SK-N-SH (cell line): Measurements from ENCODE around the gene HABP4. TPM values are rescaled to one million over a fixed set of nuclear protein-coding genes. Genes with fewer than 3 reads are reported as not detected.

Experiments
- CTCF ChIA-PET: fragments of 300-600, 350-600 bp; formaldehyde crosslinking; extraction: SDS; loops from one replicate; lab custom pipeline; 2021; lab: Yijun Ruan, JAX
- POLR2A ChIA-PET: fragments of 350-600 bp; sonication (Branson Sonifier 250); formaldehyde crosslinking; extraction: SDS; loops from one replicate; lab custom pipeline; 2020; ENCODE audit warnings: antibody characterized with exemption, inconsistent platforms; lab: Yijun Ruan, JAX
- DNase-seq: peaks from one replicate; pipeline ENCODE4 v3.0.0; 2012
- H2AFZ ChIP-seq: fragments of 200-600 bp; sonication (generic); 2 replicates; pipeline ENCODE4 v1.8.1; 2016; ENCODE audit warnings: antibody characterized with exemption, mild to moderate bottlenecking, low read depth
- H3F3A ChIP-seq: fragments of 200-600 bp; sonication (generic); replicated peaks from 2 replicates; pipeline ENCODE3; 2016; ENCODE audit warnings: antibody characterized with exemption, mild to moderate bottlenecking; ENCODE audit not compliant: insufficient read depth
- H3K27ac ChIP-seq, 2 experiments: fragments of 200-500 bp in 1 of 2; fragments of 200-600 bp in 1 of 2; sonication (Bioruptor generic) in 1 of 2; sonication (generic), shearing (Covaris generic) in 1 of 2; 2 replicates each; pipeline versions ENCODE4 v1.5.1 to v1.6.1; 2014 to 2016; ENCODE audit warnings: low read depth in 2 of 2, inconsistent platforms in 1 of 2, low read length in 1 of 2, mild to moderate bottlenecking in 1 of 2, mixed read lengths in 1 of 2
- H3K27me3 ChIP-seq: fragments of 200-600 bp; sonication (generic), shearing (Covaris generic); 2 replicates; pipeline ENCODE4 v1.6.1; 2016; ENCODE audit warnings: mixed run types; ENCODE audit not compliant: insufficient read depth
- H3K36me3 ChIP-seq, 2 experiments: fragments of 200-500 bp in 1 of 2; fragments of 200-600 bp in 1 of 2; sonication (Bioruptor generic) in 1 of 2; sonication (generic) in 1 of 2; replicated peaks in 1 of 2; 2 replicates each; pipeline versions ENCODE3 to v1.5.1; 2014 to 2016; ENCODE audit warnings: low read length in 1 of 2, mild to moderate bottlenecking in 1 of 2; ENCODE audit not compliant: insufficient read depth in 2 of 2, control insufficient read depth in 1 of 2
- H3K4me1 ChIP-seq, 2 experiments: fragments of 200-500 bp in 1 of 2; fragments of 200-600 bp in 1 of 2; sonication (Bioruptor generic) in 1 of 2; sonication (generic), shearing (Covaris generic) in 1 of 2; 2 replicates each; pipeline versions ENCODE4 v1.5.1 to v1.6.1; 2014 to 2016; ENCODE audit warnings: low read depth in 1 of 2, low read length in 1 of 2, mixed run types in 1 of 2; ENCODE audit not compliant: insufficient read depth in 2 of 2, control insufficient read depth in 1 of 2
- H3K4me2 ChIP-seq: fragments of 200-600 bp; sonication (generic), shearing (Covaris generic); 2 replicates; pipeline ENCODE4 v1.6.1; 2017; ENCODE audit warnings: mixed run types
- H3K4me3 ChIP-seq, 2 experiments: fragments of 200-500 bp in 1 of 2; fragments of 200-600 bp in 1 of 2; sonication (Bioruptor generic) in 1 of 2; sonication (generic), shearing (Covaris generic) in 1 of 2; 2 replicates each; pipeline versions ENCODE4 v1.5.1 to v1.8.1; 2014 to 2016; ENCODE audit warnings: low read depth in 2 of 2, inconsistent platforms in 1 of 2, low read length in 1 of 2, mild to moderate bottlenecking in 1 of 2, mixed read lengths in 1 of 2, moderate library complexity in 1 of 2
- H3K79me2 ChIP-seq: fragments of 200-600 bp; sonication (generic); 2 replicates; pipeline ENCODE4 v1.8.1; 2017; ENCODE audit warnings: mild to moderate bottlenecking; ENCODE audit not compliant: insufficient read depth
- H3K9ac ChIP-seq: fragments of 200-600 bp; sonication (generic); 2 replicates; pipeline ENCODE4 v1.6.1; 2017; ENCODE audit warnings: mixed run types
- H3K9me2 ChIP-seq: fragments of 200-600 bp; sonication (generic); 2 replicates; pipeline ENCODE4 v1.6.1; 2017; ENCODE audit warnings: mixed run types
- H3K9me3 ChIP-seq: fragments of 200-600 bp; sonication (generic); 2 replicates; pipeline ENCODE4 v1.6.1; 2017; ENCODE audit warnings: mixed run types, mild to moderate bottlenecking, moderate library complexity
- H4K20me1 ChIP-seq: fragments of 200-600 bp; sonication (generic); 2 replicates; pipeline ENCODE4 v1.6.1; 2017; ENCODE audit warnings: mild to moderate bottlenecking, mixed run types; ENCODE audit not compliant: insufficient read depth
- EZH2phosphoT487 ChIP-seq: fragments of 200-600 bp; sonication (generic); IDR thresholded peaks from 2 replicates; pipeline ENCODE4 v1.6.1; 2017; ENCODE audit warnings: low read depth, mixed run types, mild to moderate bottlenecking, antibody characterized with exemption, moderate library complexity, borderline replicate concordance
- FOXJ3 ChIP-seq: sonication (generic); formaldehyde crosslinking; IDR thresholded peaks from 2 replicates; pipeline ENCODE4 v1.5.1; 2020; ENCODE audit warnings: mild to moderate bottlenecking, missing genetic modification reagents
- FOXM1 ChIP-seq: IDR thresholded peaks from 2 replicates; pipeline ENCODE4 v1.4.0; 2012; ENCODE audit warnings: low read depth, mild to moderate bottlenecking
- GATA2 ChIP-seq: sonication (generic); formaldehyde crosslinking; IDR thresholded peaks from 2 replicates; pipeline ENCODE4 v1.5.0; 2020; ENCODE audit warnings: mild to moderate bottlenecking, missing genetic modification reagents
- IRF3 ChIP-seq: fragments of 150-350 bp; IDR thresholded peaks from 2 replicates; pipeline ENCODE4 v1.6.1; 2016; ENCODE audit warnings: mild to moderate bottlenecking, low read depth, low read length
- JUND ChIP-seq: IDR thresholded peaks from 2 replicates; pipeline ENCODE4 v1.4.0; 2012
- NFIC ChIP-seq: IDR thresholded peaks from 2 replicates; pipeline ENCODE4 v1.4.0; 2012; ENCODE audit warnings: borderline replicate concordance
- RAD21 ChIP-seq: IDR thresholded peaks from 2 replicates; pipeline ENCODE4 v1.6.1; 2012; ENCODE audit warnings: mild to moderate bottlenecking, low read length
- RCOR1 ChIP-seq: fragments of 150-350 bp; IDR thresholded peaks from 2 replicates; pipeline ENCODE4 v1.6.1; 2017; ENCODE audit warnings: antibody characterized with exemption, low read length
- REST ChIP-seq: IDR thresholded peaks from 2 replicates; pipeline ENCODE4 v1.6.1; 2012; ENCODE audit warnings: mild to moderate bottlenecking, low read depth, low read length, moderate library complexity
- RXRA ChIP-seq: IDR thresholded peaks from 2 replicates; pipeline ENCODE4 v1.4.0; 2012; ENCODE audit warnings: low read depth, mild to moderate bottlenecking, borderline replicate concordance
- SIN3A ChIP-seq: IDR thresholded peaks from 2 replicates; pipeline ENCODE4 v1.6.1; 2012; ENCODE audit warnings: low read depth, mild to moderate bottlenecking, low read length, moderate library complexity, borderline replicate concordance
- SMC3 ChIP-seq: IDR thresholded peaks from 2 replicates; pipeline ENCODE4 v1.6.1; 2012; ENCODE audit warnings: low read depth, low read length, improper control_type of control experiment
- TAF1 ChIP-seq: IDR thresholded peaks from 2 replicates; pipeline ENCODE4 v1.6.1; 2012; ENCODE audit warnings: low read depth, mild to moderate bottlenecking, low read length, moderate library complexity, borderline replicate concordance
- TCF12 ChIP-seq: IDR thresholded peaks from 2 replicates; pipeline ENCODE4 v1.4.0; 2012
- TEAD4 ChIP-seq: IDR thresholded peaks from 2 replicates; pipeline ENCODE4 v1.4.0; 2012; ENCODE audit warnings: mild to moderate bottlenecking, borderline replicate concordance; ENCODE audit not compliant: insufficient read depth
- USF1 ChIP-seq: IDR thresholded peaks from 2 replicates; pipeline ENCODE4 v1.4.0; 2012; ENCODE audit warnings: low read depth, borderline replicate concordance
- YY1 ChIP-seq: IDR thresholded peaks from 2 replicates; pipeline ENCODE4 v1.4.0; 2012; ENCODE audit warnings: low read depth, mild to moderate bottlenecking
- ZBTB33 ChIP-seq: IDR thresholded peaks from 2 replicates; pipeline ENCODE4 v1.4.0; 2012; ENCODE audit warnings: low read depth, borderline replicate concordance
- WGBS: methylation state at CpG from one replicate; pipeline ENCODE4 v1.1.6; 2017; ENCODE audit warnings: low lambda C conversion rate; 5-methylcytosine and 5-hydroxymethylcytosine counted together
- polyA plus RNA-seq, 3 experiments: library from polyadenylated mRNA; depleted of rRNA; stranded (reverse); fragments of >200 nt; gene quantifications; 2 replicates each; pipeline ENCODE4 v1.2.3, GENCODE V29; 2012

HABP4 gene
- polyA plus RNA-seq, 1 of the 3 experiments (the other 2 are of a cell fraction), result 19.0 TPM

GRCh38 chr9:96522366-96522765, 72.4 kb downstream of the HABP4 start:
- Histone ChIP-seq H4K20me1 (no peaks in the 10 kb centered on the region), H3K4me3 (no peak overlapping the region), H3K79me2 (no peaks in the 10 kb centered on the region), H3F3A (peaks cover 5% of the 10 kb centered on the region), H2AFZ (no peak overlapping the region), H3K4me1 (no peaks in the 10 kb centered on the region), H3K9me3 (no peaks in the 10 kb centered on the region), H3K9me2 (no peaks in the 10 kb centered on the region), H3K4me2 (no peak overlapping the region), H3K27me3 (no peaks in the 10 kb centered on the region), H3K36me3 (peaks cover 9% of the 10 kb centered on the region in 2 experiments), H3K27ac (no peak overlapping the region), H3K9ac (no peak overlapping the region)
- 92% methylated on average over 4 of the region's 4 CpGs for WGBS
- ChIA-PET CTCF (interaction anchor here (0.6 to 2.6 kb wide), 2 partner anchors 12 to 564 kb away, joined by 3 to 5 read pairs; no protein-coding TSS in a partner anchor), POLR2A (no interaction called here)
- no peak for DNase-seq
- TF ChIP-seq RAD21 (no peak), JUND (no peak), TAF1 (no peak)

- Histone ChIP-seq H2AFZ (no peak overlapping the region), H3F3A (peaks cover 5% of the 10 kb centered on the region), H3K79me2 (no peaks in the 10 kb centered on the region), H3K4me1 (no peaks in the 10 kb centered on the region), H3K9ac (no peak overlapping the region), H4K20me1 (no peaks in the 10 kb centered on the region), H3K4me3 (no peak overlapping the region), H3K9me2 (no peaks in the 10 kb centered on the region), H3K27ac (no peak overlapping the region), H3K36me3 (peaks cover 9% of the 10 kb centered on the region in 2 experiments), H3K4me2 (no peak overlapping the region), H3K27me3 (no peaks in the 10 kb centered on the region), H3K9me3 (no peaks in the 10 kb centered on the region)
- WGBS, result 100% methylated on average over 7 of the region's 7 CpGs
- ChIA-PET CTCF (interaction anchor here (0.9 to 2.6 kb wide), 2 partner anchors 13 to 132 kb away, joined by 3 to 5 read pairs; partner anchors contain the start of gene PRXL2C), POLR2A (no interaction called here)
- TF ChIP-seq TAF1 (no peak), SIN3A (no peak), GATA2 (CRISPR knock-in tag) (no peak), ZBTB33 (no peak), RCOR1 (no peak), TEAD4 (no peak), FOXJ3 (CRISPR knock-in tag) (no peak), NFIC (no peak), SMC3 (no peak), YY1 (no peak), TCF12 (no peak), FOXM1 (no peak), IRF3 (no peak), EZH2phosphoT487 (no peak), REST (no peak), RXRA (no peak), USF1 (no peak)
- no peak for DNase-seq
These were observed 73.4 kb downstream of the HABP4 start for GRCh38 chr9:96523374-96523773.
